Fibroblast of pulmonary artery (primary cell): ENCODE measurements around the gene ELP6.

Experiments
- DNase-seq: peaks from one replicate; pipeline ENCODE4 v3.0.0-alpha.2; 2010; ENCODE audit warnings: low read depth
- H3K4me3 ChIP-seq: replicated peaks from 2 replicates; pipeline ENCODE4 v1.5.1; 2011; ENCODE audit warnings: low read depth, mild to moderate bottlenecking, control low read depth, low read length, moderate library complexity
- CTCF ChIP-seq: IDR thresholded peaks from 2 replicates; pipeline ENCODE4 v1.5.1; 2011; ENCODE audit warnings: mild to moderate bottlenecking, control low read depth, low read length, inconsistent platforms; ENCODE audit errors: missing control alignments

Gene ELP6

GRCh38 chr3:47513125-47513929 lies at the start of gene ELP6:
Gene ELP6, minus strand, starts transcription at chr3:47513712. Its CDS starts 122 bp downstream, at chr3:47513590.
- peak; percentile 97 for DNase-seq
- TF ChIP-seq CTCF = peak; percentile 42
- peak within 1 kb of the TSS; percentile 91 for H3K4me3 ChIP-seq

GRCh38 chr3:47556351-47556750 lies 42.8 kb upstream of the ELP6 start:
- no peak overlapping the region for H3K4me3 ChIP-seq
- TF ChIP-seq CTCF = no peak
- DNase-seq = no peak

GRCh38 chr3:47554335-47554734 lies 40.8 kb upstream of the ELP6 start:
- no peak overlapping the region for H3K4me3 ChIP-seq
- TF ChIP-seq CTCF = no peak
- no peak for DNase-seq

- no peak for TF ChIP-seq CTCF
- no peak for DNase-seq
- H3K4me3 ChIP-seq = no peak overlapping the region
These were observed 39.9 kb upstream of the ELP6 start for GRCh38 chr3:47553407-47553806.

- TF ChIP-seq CTCF = no peak
- no peak overlapping the region for H3K4me3 ChIP-seq
- DNase-seq = peak; percentile 11
These were observed 29.1 kb upstream of the ELP6 start for GRCh38 chr3:47542471-47543173.

- DNase-seq = no peak
- no peak overlapping the region for H3K4me3 ChIP-seq
- no peak for TF ChIP-seq CTCF
These were observed 28.1 kb upstream of the ELP6 start for GRCh38 chr3:47541583-47542108.
